Muscle layer of colon (tissue), 2 donors: ENCODE data around the gene HGS.
"Not testable (repeated sequence)": the region's sequence is repeated elsewhere in the genome, so short reads cannot be mapped to it uniquely, and the experiment has no call there.

ENCODE experiments used
- H3K27ac ChIP-seq: one replicate; pipeline ENCODE4 v1.7.0; 2013; ENCODE audit warnings: low read depth, mild to moderate bottlenecking, low read length, moderate library complexity
- H3K27me3 ChIP-seq, 2 donors: one replicate each; pipeline ENCODE4 v1.7.0; 2013; ENCODE audit warnings: low read length in 2 of 2, mild to moderate bottlenecking in 2 of 2; ENCODE audit not compliant: insufficient read depth in 2 of 2, control insufficient read depth in 1 of 2
- H3K36me3 ChIP-seq: one replicate; pipeline ENCODE4 v1.7.0; 2013; ENCODE audit warnings: mild to moderate bottlenecking, low read length; ENCODE audit not compliant: insufficient read depth
- H3K4me1 ChIP-seq: one replicate; pipeline ENCODE4 v1.7.0; 2013; ENCODE audit warnings: mild to moderate bottlenecking, low read length; ENCODE audit not compliant: insufficient read depth
- H3K4me3 ChIP-seq, 2 donors: one replicate each; pipeline ENCODE4 v1.7.0; 2013; ENCODE audit warnings: low read length in 2 of 2, low read depth in 1 of 2, mild to moderate bottlenecking in 1 of 2, moderate library complexity in 1 of 2
- H3K9ac ChIP-seq: one replicate; pipeline ENCODE4 v1.7.0; 2013; ENCODE audit warnings: low read length
- H3K9me3 ChIP-seq: one replicate; pipeline ENCODE4 v1.7.0; 2013; ENCODE audit warnings: mild to moderate bottlenecking, low read length
- donor health status: abdominal sarcoma.
- donor health status: Adenocarcinoma of cecum.

Gene HGS

GRCh38 chr17:81675515-81676221 lies 8.1 kb upstream of the HGS start:
- H3K36me3 ChIP-seq = peaks cover 22% of the 10 kb centered on the region
- H3K9me3 ChIP-seq = not testable (repeated sequence)

DNA sequence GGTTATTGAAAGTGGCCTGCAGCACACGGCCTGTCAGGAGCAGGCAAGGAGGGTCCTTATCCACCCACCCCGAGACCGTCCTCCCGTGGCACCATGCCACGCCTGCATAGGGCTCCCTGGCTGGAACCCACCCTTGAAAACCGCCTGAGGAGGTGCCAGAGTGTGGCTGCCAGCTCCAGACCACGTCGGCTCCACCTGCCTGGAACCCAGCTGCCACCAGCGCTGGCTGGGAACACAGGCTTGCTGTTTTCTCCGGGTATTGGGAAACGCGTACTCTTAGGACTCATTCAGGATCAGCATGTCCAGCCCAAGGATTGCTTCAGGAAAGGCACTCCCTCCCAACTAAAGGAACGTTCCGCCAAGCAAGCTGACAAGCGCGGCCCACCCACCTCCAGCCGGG lies 6.9 kb upstream of the HGS start:
- no peaks in the 10 kb centered on the region for H3K9me3 ChIP-seq
- no peak overlapping the region for H3K27ac ChIP-seq
- no peak overlapping the region for H3K4me3 ChIP-seq
- H3K36me3 ChIP-seq = peaks cover 12% of the 10 kb centered on the region
- no peaks in the 10 kb centered on the region for H3K27me3 ChIP-seq
- no peaks in the 10 kb centered on the region for H3K4me1 ChIP-seq
- no peak overlapping the region for H3K9ac ChIP-seq

More at GRCh38 chr17:81675515-81676221, 8.1 kb upstream of the HGS start:
- H3K4me1 ChIP-seq, H3K27ac ChIP-seq, H3K9ac ChIP-seq, H3K4me3 ChIP-seq, H3K27me3 ChIP-seq: not testable (repeated sequence)

DNA sequence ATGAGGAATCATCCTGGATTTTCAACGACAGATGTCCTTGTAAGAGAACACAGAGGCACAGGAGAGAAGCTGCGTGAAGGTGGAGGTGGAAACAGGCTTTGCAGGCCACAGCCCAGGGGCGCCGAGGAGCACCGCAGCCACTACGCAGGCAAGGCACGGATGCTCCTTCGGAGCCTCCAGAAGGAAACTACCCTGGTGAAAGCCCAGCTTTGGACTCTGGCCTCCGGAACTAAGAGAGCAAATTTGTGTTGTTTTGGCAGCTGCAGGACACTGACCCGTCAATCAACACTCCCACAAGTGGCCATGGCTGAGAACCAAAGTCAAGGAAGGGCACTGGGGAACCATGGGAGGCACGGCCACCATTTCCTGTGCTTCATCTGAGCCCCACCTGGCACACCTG lies 3.7 kb upstream of the HGS start:
- Histone ChIP-seq H3K9ac (no peak overlapping the region), H3K9me3 (no peaks in the 10 kb centered on the region), H3K27ac (no peak overlapping the region), H3K27me3 (no peaks in the 10 kb centered on the region), H3K36me3 (no peaks in the 10 kb centered on the region), H3K4me1 (peaks cover 15% of the 10 kb centered on the region), H3K4me3 (no peak overlapping the region)

DNA sequence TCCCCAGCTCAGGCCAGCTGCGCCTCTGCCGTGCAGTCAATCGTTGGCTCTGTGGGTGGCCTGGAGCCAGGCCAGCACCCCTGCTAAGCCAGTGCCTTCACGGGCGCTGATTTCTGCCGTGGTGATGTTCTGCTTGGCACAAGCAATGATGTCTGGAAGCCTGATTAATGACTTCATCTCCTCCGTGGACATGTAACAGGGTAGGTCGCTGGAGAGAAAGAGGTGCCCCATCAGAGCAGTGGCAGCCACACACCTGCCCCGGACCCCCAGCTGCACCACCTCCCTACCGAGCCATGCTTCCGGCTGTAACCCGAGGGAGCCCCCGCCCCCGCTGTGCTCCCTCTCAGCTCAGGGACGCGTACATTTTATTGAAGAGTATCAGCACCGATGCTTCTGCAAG lies 2.1 kb upstream of the HGS start:
- no peaks in the 10 kb centered on the region for H3K27me3 ChIP-seq
- H3K36me3 ChIP-seq = peaks cover 12% of the 10 kb centered on the region
- H3K4me1 ChIP-seq = peaks cover 22% of the 10 kb centered on the region
- no peak overlapping the region for H3K27ac ChIP-seq
- no peak overlapping the region for H3K4me3 ChIP-seq
- no peak overlapping the region for H3K9ac ChIP-seq
- H3K9me3 ChIP-seq = no peaks in the 10 kb centered on the region

DNA sequence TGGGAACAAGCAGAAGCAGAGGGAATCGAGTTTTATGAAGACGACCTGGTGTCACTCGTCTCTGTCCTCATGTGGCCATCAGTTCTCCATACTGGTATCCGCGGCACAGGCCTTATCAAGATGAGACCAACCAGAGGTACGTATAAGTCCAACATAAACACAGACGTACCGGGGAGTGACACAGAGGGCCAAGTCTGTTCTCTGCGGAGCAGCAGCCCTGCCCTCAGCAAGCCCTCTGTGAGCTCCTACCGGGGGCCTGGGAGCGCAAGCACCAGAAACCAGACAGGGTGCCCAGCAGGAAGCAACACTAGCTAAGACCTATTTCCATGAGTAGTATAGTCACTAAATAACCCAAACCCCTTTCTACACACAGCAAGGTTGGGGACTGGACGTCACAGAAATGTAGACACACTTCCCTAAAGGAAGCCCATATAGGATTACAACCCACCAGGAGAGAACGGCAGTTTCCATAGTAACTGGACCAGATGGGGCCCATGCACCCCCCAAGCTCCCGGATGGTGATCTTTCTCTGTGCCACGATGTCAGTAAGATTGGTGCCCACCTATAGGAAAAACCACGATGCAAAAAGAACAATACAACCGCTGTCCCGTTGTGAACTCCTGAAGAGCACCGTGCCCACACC lies 1.1 kb upstream of the HGS start:
- Histone ChIP-seq H3K9me3 (no peaks in the 10 kb centered on the region), H3K9ac (peak overlapping the region; percentile 24), H3K4me1 (peaks cover 22% of the 10 kb centered on the region), H3K27ac (peak overlapping the region; percentile 81), H3K4me3 (peak overlapping the region; percentile 82 to 84), H3K36me3 (peaks cover 23% of the 10 kb centered on the region), H3K27me3 (no peaks in the 10 kb centered on the region)

DNA sequence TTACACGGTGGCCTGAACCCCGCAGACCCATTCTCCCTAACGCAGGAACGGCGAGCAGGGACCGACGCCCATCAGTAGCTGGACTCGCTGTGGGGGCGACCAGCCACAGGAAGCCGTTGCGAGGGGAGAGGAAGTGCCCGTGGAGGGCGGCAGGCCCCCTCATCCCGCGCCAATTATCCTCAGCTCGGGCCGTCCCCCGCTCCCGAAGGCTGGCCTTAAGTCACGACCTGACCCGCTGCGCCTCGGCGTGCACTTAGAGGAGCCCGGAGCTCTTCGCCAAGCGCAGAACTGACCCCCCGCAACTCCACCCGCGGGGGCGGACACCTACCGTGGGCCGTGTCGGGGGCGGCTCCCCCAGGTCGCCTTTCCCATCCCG lies 615 bp upstream of the HGS start:
- Histone ChIP-seq H3K4me1 (peaks cover 22% of the 10 kb centered on the region), H3K9ac (peak overlapping the region; percentile 24), H3K27ac (peak overlapping the region; percentile 81), H3K4me3 (peak overlapping the region; percentile 82 to 84), H3K27me3 (no peaks in the 10 kb centered on the region), H3K9me3 (no peaks in the 10 kb centered on the region), H3K36me3 (peaks cover 25% of the 10 kb centered on the region)

DNA sequence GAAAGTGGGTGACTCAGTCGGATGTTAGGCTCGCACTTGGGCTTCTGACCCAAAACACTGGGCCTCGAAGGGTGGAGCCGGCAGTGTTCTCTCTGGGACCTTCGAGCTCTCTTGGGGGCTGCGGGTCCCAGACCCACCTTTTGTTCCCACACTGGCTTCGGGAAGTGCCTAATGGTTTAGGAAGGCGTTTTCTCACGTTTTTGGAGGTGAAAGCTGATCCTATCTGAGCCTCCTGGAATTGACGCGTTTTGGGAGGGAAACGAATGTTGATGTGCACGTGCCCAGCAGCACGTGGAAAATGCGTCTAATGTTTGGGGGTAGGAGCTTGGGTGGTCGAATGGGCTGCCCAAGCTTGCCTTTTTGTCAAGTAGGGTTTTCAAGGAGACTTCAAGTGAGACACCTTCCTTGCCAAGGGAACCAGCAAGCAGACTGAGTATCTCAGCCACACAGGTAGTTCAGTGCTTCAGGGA lies 666 bp downstream of the HGS start:
- Histone ChIP-seq H3K27ac (peak overlapping the region; percentile 55), H3K4me1 (peaks cover 22% of the 10 kb centered on the region), H3K9me3 (no peaks in the 10 kb centered on the region), H3K27me3 (no peaks in the 10 kb centered on the region), H3K4me3 (peak overlapping the region; percentile 82 to 86), H3K36me3 (peaks cover 34% of the 10 kb centered on the region), H3K9ac (peak overlapping the region; percentile 51)

DNA sequence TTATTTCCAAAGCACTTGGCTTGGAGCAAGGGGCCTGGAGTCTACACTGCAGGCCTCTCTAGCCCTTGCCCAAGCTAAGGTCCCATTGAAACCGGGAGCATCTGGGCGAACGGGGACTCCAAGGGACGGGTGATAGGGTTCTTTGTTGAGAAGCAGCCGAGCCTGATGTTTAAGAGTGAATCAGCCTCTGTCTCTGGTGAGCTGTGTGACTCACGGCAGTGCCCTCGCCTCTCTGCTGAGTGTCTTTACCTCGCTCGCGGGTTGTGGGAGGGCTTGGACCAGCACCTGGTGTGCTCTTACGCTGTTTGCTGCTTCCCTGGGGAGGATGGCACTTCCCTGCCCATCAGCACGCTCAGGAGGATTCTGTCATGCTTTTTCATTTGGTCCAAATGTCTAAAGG lies 1.3 kb downstream of the HGS start:
- Histone ChIP-seq H3K27me3 (no peaks in the 10 kb centered on the region), H3K36me3 (peaks cover 34% of the 10 kb centered on the region), H3K4me1 (peaks cover 22% of the 10 kb centered on the region), H3K9me3 (no peaks in the 10 kb centered on the region), H3K9ac (peak overlapping the region; percentile 51), H3K27ac (no peak overlapping the region), H3K4me3 (peak overlapping the region in 1 of 2 donors; percentile 82)

GRCh38 chr17:81686614-81687013 lies 2.8 kb downstream of the HGS start:
- Histone ChIP-seq H3K27me3 (no peaks in the 10 kb centered on the region), H3K36me3 (peaks cover 38% of the 10 kb centered on the region), H3K4me3 (no peak overlapping the region), H3K4me1 (peaks cover 22% of the 10 kb centered on the region), H3K27ac (no peak overlapping the region), H3K9ac (no peak overlapping the region), H3K9me3 (no peaks in the 10 kb centered on the region)

GRCh38 chr17:81687770-81688541 lies 4.1 kb downstream of the HGS start:
- peaks cover 47% of the 10 kb centered on the region for H3K36me3 ChIP-seq

GRCh38 chr17:81688616-81689015 lies 4.8 kb downstream of the HGS start:
- Histone ChIP-seq H3K36me3 (peaks cover 47% of the 10 kb centered on the region), H3K9ac (no peak overlapping the region), H3K9me3 (no peaks in the 10 kb centered on the region), H3K27me3 (no peaks in the 10 kb centered on the region), H3K4me3 (no peak overlapping the region), H3K4me1 (peaks cover 15% of the 10 kb centered on the region), H3K27ac (no peak overlapping the region)

More at GRCh38 chr17:81687770-81688541, 4.1 kb downstream of the HGS start:
- Histone ChIP-seq H3K9me3 (no peaks in the 10 kb centered on the region), H3K4me3 (no peak overlapping the region), H3K9ac (no peak overlapping the region), H3K27ac (no peak overlapping the region), H3K4me1 (peaks cover 15% of the 10 kb centered on the region), H3K27me3 (no peaks in the 10 kb centered on the region)
